GM19023 (cell line): Measurements from ENCODE around the gene NFYC.

Experiments
- ATAC-seq: cut with Tn5 transposase; IDR thresholded peaks from one replicate; pipeline ENCODE4 v1.9.1; 2021; ENCODE audit warnings: mild to moderate bottlenecking, moderate library complexity; ENCODE audit not compliant: unreplicated experiment

The NFYC gene

DNA sequence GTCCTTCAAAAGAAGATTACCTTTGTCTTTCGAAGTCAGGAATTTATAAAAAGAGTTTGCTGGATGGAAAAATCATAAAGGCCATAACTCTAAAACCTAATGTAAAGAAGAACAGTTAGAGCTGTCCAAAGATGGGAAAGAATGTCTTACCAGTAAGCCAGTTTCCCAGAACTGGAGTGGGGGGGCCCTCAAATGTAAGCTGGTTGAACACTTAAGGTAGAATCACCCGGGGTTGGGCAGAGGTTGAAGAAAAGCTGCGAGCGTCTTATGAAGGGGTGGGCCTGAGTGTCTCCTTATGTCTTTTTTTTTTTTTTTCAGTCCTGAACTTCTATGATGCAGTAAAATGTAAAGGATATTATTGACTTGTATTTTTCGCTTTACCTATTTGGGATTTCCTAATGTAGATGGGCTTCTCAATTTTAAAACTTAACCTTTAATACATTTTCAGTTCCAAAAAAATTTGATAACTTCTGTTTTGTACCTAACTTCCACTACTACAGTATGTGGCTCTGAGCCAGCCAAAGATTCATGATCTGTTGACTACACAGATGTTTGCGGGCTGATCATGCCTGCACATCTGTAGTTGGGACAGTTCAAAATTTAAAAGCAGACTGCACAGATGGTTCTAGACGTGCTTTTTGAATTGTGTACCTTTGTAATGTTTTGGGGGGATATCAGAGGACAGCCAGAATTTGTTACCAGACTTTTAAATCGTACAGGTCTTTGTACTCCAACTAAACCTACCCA is 43.6 kb downstream of the NFYC start:
- no peak for ATAC-seq

GRCh38 chr1:40736085-40736531 is 44.6 kb downstream of the NFYC start:
- no peak for ATAC-seq

DNA sequence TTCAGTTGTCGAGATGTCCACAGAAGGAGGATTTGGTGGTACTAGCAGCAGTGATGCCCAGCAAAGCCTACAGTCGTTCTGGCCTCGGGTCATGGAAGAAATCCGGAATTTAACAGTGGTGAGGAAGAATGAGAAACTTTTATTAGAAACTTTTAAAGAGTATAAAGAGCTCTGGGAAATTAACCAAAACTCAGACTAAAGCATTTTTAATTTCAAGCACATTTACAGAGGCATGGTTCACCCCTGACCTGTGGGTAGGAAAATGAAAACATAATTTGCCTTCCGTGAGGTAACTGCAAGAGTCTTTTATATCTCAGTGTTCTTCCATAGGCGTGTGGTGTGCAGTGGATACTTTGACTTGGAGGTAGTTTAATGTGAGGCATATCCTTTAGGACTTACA is 47.3 kb downstream of the NFYC start:
- ATAC-seq: no peak

- no peak for ATAC-seq
These were observed 48.0 kb downstream of the NFYC start for GRCh38 chr1:40739455-40740008.

GRCh38 chr1:40740039-40740996 is 48.8 kb downstream of the NFYC start:
- no peak for ATAC-seq

DNA sequence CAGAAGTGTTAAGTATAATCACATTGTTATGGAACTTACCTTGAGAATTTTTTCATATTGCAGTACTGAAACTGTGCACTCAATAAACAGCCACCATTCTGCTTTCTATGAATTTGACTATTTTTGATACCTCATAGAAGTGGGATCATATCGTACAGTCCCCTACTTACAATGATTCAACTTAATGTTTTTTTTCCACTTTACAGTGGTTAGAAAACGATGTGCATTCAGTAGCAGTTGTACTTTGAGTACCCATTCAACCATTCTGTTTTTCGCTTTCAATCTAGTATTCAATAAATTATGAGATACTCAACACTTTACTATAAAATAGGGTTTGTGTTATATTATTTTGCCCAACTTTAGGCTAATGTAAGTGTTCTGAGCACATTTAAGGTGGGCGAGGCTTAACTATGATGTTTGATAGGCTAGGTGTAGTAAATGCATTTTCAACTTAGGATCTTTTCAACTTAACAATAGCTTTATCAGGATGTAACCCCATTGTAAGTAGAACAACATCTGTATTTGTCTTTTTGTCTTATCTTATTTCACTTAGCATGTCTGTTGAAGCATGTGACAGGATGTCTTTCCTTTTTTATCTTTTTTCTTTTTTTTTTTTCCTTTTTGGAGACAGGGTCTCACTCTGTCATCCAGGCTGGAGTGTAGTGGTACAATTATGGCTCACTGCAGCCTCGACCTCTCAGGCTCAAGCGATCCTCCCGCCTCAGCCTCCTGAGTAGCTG is 49.7 kb downstream of the NFYC start:
- no peak for ATAC-seq

GRCh38 chr1:40742363-40743061 is 51.0 kb downstream of the NFYC start:
- ATAC-seq: no peak

- ATAC-seq: no peak
These were observed 51.9 kb downstream of the NFYC start for GRCh38 chr1:40743452-40743851.

DNA sequence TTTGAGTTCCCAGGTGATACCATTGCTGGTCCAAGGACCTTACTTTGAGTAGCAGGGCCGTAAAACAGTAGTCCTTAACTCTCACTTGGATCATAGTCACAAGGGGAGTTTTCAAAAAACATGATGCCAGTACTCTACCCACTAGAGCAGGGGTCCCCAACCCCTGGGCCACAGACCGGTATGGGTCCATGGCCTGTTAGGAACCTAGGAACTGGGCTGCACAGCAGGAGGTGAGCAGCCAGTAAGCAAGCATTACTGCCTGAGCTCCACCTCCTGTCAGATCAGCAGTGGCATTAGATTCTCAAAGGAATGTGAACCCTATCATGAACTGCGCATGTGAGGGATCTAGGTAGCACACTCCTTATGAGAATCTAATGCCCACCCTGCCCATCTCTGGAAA is 52.4 kb downstream of the NFYC start:
- no peak for ATAC-seq

DNA sequence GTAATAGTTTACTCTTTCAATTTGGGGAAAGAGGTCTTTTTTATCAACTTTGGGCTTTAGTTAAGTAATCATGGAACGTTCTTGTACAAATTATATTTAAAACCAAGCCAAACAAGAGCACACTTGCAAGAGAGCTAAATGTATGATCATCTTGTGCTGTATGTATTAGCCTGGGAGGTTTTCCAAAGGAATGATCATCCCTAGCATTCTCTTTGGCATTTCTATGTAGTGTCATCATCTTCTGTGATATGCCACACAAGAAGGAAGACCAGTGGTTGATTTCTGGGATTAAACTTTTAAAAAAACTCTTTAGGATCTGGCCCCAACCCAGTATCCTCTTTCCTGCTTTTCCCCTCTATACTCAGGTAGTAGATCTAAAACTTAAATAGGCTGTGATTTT is 53.7 kb downstream of the NFYC start:
- no peak for ATAC-seq

GRCh38 chr1:40746344-40747090 is 55.0 kb downstream of the NFYC start:
- no peak for ATAC-seq

GRCh38 chr1:40748841-40749718 is 57.6 kb downstream of the NFYC start:
- no peak for ATAC-seq

DNA sequence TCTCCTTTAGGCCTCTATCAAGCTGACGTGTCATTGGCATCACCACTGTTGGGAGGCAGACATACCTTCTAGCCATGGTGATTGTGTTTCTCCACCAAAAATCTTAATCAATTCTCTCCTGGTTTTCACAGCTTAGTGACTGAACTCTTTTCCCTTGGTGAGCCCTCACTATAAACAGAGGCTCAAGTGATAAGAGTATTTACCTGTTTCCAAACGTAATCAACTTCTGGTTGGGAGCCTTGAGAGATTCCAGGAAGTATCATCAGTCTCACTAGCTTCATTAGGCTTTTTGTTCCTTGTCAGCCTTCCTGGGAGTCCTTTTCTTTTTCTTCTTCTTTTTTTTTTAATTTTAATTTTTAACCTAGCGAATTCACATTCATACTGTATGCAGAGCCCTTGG is 58.3 kb downstream of the NFYC start:
- ATAC-seq: no peak

DNA sequence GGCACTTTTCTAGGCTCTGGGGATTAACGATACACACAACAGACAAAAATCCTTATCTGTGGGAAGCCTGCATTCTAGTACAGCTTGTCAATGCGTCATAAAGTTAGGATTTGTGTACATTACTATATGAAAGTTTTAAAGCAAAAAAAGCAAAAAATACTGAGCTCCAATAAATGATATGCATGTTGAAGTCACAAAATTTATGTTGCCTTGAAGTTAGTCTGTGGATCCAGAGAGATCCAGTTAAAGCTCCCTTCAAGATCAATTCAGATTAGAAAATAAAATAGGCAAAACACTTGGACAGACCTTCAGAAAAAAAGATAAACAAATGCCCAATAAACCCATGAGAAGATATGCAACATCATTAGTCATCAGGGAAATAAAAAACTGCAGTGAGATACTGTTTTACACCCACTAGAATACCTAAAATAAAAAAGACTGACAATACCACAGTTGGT is 59.0 kb downstream of the NFYC start:
- ATAC-seq: no peak

GRCh38 chr1:40751802-40752201 is 60.3 kb downstream of the NFYC start:
- no peak for ATAC-seq

GRCh38 chr1:40753142-40753882 is 61.8 kb downstream of the NFYC start:
- no peak for ATAC-seq

DNA sequence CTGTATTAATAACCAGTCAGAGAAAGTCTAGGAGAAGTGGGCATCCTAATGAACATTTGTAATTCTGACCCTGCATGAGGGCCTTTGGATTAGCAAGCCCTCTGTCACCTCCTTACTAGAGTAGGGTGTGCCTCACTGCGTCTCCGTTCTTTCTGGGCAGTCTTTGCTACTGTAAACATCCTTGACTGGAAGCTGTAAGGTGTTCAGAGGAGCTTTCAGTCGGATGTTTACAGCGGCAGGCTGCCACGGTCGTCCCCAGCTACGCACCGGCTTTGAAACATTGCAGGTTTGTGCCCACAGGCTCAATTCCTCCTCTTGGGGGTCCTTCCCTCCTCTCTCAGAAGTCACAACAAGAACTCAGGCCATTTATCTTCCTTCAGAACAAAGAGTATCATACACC is 62.7 kb downstream of the NFYC start:
- no peak for ATAC-seq

- no peak for ATAC-seq
These were observed 63.6 kb downstream of the NFYC start for GRCh38 chr1:40755067-40755466.
